ENCODE data around the gene SERTAD2. TPM values are rescaled to one million over a fixed set of nuclear protein-coding genes. Genes with fewer than 3 reads are reported as not detected.

Gene SERTAD2
- total RNA-seq, 2 donors from 2014 or later: 15.8 to 22.2 TPM

DNA sequence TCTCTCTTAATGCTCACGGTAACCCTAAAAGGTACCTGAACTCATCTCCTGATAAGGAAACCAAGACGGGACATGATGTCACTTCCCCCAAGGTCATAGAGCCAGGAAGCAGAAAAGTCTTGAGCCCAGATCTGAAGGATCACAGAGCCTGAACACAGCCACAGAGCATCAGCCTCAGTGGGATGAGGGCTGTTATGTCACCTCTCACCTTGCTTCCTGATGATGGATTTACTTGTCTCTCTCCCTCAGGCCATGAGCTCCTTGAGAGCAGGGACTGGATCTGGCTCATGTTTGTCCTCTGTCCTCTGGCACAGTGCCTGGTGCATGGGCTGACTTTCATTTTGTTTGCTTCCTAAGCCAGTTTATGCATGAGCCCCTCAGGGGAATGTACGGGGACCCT lies 54.2 kb downstream of the SERTAD2 start:
- H3K9me3 ChIP-seq: no peaks in the 10 kb centered on the region
- no peak for DNase-seq (ENCODE audit: low spot score)
- TF ChIP-seq, protein P1, sequence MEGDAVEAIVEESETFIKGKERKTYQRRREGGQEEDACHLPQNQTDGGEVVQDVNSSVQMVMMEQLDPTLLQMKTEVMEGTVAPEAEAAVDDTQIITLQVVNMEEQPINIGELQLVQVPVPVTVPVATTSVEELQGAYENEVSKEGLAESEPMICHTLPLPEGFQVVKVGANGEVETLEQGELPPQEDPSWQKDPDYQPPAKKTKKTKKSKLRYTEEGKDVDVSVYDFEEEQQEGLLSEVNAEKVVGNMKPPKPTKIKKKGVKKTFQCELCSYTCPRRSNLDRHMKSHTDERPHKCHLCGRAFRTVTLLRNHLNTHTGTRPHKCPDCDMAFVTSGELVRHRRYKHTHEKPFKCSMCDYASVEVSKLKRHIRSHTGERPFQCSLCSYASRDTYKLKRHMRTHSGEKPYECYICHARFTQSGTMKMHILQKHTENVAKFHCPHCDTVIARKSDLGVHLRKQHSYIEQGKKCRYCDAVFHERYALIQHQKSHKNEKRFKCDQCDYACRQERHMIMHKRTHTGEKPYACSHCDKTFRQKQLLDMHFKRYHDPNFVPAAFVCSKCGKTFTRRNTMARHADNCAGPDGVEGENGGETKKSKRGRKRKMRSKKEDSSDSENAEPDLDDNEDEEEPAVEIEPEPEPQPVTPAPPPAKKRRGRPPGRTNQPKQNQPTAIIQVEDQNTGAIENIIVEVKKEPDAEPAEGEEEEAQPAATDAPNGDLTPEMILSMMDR (IDR thresholded peaks at IDR 0.05): no peak
- no peaks in the 10 kb centered on the region for H3K36me3 ChIP-seq
- no peak overlapping the region for H3K4me3 ChIP-seq
- no peaks in the 10 kb centered on the region for H3K27me3 ChIP-seq
- no peak overlapping the region for H3K27ac ChIP-seq
- peaks cover 0 to 9% of the 10 kb centered on the region in 2 donors for H3K4me1 ChIP-seq

DNA sequence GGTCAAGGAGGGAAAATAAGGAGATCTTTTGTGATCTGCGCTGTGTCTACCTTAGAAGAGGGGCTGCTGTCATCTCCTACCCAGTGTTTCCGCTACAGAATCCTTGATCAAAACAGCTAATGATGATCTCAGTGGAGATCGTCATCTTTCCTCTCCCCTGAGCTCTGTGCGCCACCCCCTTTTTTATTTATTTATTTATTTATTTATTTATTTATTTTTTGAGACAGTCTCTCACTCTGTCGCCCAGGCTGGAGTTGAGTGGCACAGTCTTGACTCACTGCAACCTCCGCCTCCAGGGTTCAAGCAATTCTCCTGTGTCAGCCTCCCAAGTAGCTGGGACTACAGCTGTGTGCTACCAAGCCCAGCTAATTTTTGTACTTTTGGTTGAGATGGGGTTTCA lies 55.5 kb downstream of the SERTAD2 start:
- no peak for DNase-seq (ENCODE audit: low spot score)
- TF ChIP-seq, protein P1 (IDR thresholded peaks at IDR 0.05): no peak
- H3K9me3 ChIP-seq: no peaks in the 10 kb centered on the region

DNA sequence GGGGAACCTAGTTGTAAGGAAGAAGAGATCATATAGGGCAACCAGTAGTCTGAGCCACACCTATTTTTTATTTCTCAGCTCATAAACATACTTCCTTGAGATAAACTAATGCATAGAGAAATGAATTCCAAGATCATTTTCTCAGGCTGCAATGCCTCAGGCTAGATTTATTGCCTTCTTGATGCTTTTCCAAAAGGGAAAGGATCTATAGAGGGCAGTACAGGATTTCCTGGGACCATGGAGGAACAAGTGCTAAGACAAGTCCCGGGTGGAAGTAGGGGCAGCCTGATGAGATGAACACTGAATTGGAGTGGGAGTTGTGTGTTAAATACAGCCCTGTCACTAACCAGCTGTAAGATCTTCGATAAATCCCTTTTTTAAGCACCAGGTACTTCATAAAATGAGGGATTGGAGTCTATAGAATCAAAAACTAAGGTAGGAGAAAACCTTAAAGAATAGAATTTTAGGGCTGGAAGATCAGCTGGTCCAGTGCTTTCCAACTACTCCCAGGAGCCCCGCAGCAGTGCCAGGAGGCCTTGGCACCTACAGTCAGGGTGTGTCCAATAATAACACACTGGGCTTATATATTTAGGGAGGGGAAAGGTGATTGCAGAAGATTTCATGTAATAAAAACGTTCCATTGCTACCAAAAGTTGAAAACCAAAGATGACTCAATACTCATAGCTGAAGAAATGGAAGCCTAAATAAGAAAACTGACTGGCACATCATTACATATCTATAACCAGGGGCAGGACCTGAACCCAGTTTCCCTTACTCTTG lies 58.1 kb downstream of the SERTAD2 start:
- no peaks in the 10 kb centered on the region for H3K27me3 ChIP-seq
- no peak for DNase-seq (ENCODE audit: low spot score)
- H3K27ac ChIP-seq: no peak overlapping the region

More for the DNA sequence above, 55.5 kb downstream of the SERTAD2 start:
- no peak overlapping the region for H3K4me3 ChIP-seq
- no peak overlapping the region for H3K27ac ChIP-seq
- no peaks in the 10 kb centered on the region for H3K36me3 ChIP-seq
- H3K4me1 ChIP-seq: peaks cover 0 to 9% of the 10 kb centered on the region in 2 donors
- no peaks in the 10 kb centered on the region for H3K27me3 ChIP-seq

DNA sequence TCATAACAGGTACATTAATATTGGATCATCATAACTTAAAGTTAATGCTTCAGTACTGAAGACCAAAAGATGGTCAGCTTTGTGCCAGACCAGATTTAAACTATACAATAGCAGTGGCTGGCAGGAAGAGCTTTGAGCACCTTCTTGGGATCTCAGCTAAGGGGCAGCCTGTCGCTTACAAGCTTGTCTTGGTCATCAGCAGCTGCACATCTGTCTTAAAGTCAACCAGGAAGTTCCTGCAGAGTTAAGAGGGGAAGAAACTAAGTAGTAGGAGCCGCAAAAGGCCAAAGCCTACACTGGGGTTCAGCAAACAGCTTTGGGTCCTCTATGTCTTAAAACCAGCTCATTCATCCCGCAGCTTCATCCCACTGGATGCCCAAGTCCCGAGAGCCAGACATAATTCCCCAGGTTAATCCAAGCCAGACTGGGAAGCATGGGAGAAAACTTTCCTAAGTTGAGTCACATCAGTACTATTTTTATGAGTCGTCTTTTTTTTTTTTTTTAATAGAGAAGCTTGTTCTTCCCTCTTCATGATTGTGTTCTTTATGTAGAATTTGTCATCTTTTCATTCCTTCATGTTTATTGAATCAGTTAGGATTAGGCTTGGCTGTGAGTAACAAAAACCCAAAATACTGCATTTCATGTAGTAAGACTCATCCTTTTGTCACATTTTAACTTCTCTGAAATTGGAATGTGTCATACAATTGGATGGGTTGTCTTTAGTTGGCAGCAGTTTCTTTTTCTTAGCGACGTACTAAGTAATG lies 59.3 kb downstream of the SERTAD2 start:
- Histone ChIP-seq H3K4me1 (peaks cover 0 to 3% of the 10 kb centered on the region in 2 donors), H3K4me3 (no peak overlapping the region), H3K36me3 (peaks cover 5% of the 10 kb centered on the region), H3K27me3 (no peaks in the 10 kb centered on the region), H3K9me3 (no peaks in the 10 kb centered on the region), H3K27ac (no peak overlapping the region)
- DNase-seq (ENCODE audit: low spot score): no peak
- TF ChIP-seq, protein P1 (IDR thresholded peaks at IDR 0.05): no peak

More for the DNA sequence above, 58.1 kb downstream of the SERTAD2 start:
- peaks cover 2% of the 10 kb centered on the region for H3K36me3 ChIP-seq
- TF ChIP-seq, protein P1 (IDR thresholded peaks at IDR 0.05): peak in 1 of 2 donors; percentile 46
- H3K4me3 ChIP-seq: no peak overlapping the region
- peaks cover 0 to 9% of the 10 kb centered on the region in 2 donors for H3K4me1 ChIP-seq
- H3K9me3 ChIP-seq: no peaks in the 10 kb centered on the region

DNA sequence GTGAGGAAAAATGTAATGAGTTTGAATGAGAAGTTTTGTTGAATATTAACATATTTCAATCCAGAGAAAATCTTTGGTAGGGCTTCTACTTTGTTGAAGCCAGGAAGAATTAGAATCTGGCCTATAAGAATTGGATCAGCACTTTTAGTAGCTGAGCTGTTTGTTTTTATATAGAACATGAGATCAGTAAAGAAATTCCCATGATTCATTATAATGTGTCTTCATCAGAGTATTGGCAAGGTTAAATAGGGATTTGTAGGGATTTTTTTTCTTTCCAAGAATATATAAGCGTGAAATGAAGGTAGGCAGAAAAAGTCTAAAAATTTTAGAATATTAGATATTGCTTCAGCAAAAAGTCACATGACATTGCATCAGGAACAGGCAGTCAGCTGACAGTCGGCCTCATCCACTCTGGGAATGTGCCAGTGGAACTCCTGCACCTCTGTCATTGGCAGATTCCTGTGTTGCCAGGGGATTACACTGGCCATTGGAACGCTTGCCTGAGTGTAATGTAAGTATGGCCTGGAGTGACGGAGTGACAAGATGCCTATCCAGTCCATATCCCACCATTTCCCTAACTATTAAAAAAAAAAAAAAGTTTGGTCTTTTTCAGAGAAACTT lies 60.6 kb downstream of the SERTAD2 start:
- no peak overlapping the region for H3K27ac ChIP-seq
- peaks cover 5% of the 10 kb centered on the region for H3K36me3 ChIP-seq
- no peaks in the 10 kb centered on the region for H3K27me3 ChIP-seq
- DNase-seq (ENCODE audit: low spot score): no peak
- TF ChIP-seq, protein P1 (IDR thresholded peaks at IDR 0.05): no peak
- H3K4me3 ChIP-seq: no peak overlapping the region
- H3K4me1 ChIP-seq: no peaks in the 10 kb centered on the region
- H3K9me3 ChIP-seq: no peaks in the 10 kb centered on the region

All from right atrium auricular region (tissue), 2 donors.